Measurements from ENCODE around the gene TUBG2.
"Not testable (repeated sequence)": the region's sequence is repeated elsewhere in the genome, so short reads cannot be mapped to it uniquely, and the experiment has no call there.

The TUBG2 gene

GRCh38 chr17:42659079-42659931, at the start of gene TUBG2:
Gene TUBG2 (plus strand): TSS chr17:42659284. CDS start chr17:42659504, 220 bp downstream.
- peak; percentile 95 for DNase-seq

- not testable (repeated sequence) for DNase-seq
Observed at GRCh38 chr17:42609814-42610801, 49.0 kb upstream of the TUBG2 start.

GRCh38 chr17:42612013-42612412, 47.1 kb upstream of the TUBG2 start:
- DNase-seq: no peak

GRCh38 chr17:42613699-42614295, 45.3 kb upstream of the TUBG2 start:
- DNase-seq: no peak

- DNase-seq: no peak
Observed at GRCh38 chr17:42617956-42618431, 41.1 kb upstream of the TUBG2 start.

DNA sequence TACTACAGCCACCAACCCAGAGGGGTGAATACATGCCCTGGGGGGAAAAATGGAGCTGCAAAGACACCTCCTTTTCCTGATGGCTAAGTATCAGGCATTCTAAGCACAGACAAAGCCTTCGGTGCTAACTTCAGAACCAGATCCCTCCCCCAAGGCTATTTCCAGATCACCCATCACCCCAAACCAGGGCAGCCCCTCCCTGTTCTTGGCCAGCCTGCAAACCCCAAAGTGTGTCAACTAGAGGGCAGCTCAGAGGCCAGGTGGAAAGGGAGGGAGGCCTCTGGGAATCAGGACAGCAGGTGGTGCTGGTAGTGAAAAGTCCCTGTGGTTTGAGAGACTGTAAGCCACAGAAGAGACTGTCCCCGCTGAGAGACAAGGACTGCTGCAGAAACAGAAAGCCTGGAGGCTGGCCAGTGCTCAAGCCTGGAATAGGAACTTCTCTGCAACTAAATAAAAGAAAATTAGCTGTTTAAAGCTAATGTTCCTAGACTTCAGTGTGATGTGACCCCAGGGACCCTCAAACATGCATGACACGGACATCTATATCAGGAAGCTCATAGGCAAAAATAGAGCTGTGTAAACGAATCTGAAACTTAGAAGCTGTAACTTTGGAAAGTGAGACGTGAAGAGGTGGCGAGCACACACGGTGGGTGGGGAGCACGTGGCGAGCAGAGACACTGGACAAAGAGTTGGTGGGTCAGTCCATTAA, 40.5 kb upstream of the TUBG2 start:
- DNase-seq: no peak

GRCh38 chr17:42621987-42622386, 37.1 kb upstream of the TUBG2 start:
- not testable (repeated sequence) for DNase-seq

DNA sequence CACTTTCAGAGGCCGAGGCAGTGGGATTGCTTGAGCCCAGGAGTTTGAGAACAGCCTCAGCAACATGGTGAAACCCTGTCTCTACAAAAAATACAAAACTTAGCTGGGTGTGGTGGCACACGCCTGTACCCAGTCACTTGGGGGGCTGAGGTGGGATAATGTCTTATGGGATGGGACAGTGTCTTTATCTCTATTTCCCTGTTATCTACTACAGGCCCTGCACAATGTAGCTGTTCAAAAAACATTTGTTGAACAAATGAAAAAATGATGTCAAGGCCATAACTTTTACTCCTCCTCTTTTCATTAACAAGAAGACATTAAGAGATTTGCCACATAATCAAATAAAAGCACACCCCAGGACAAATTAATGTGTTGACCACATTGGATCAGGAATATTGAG, 35.8 kb upstream of the TUBG2 start:
- no peak for DNase-seq

DNA sequence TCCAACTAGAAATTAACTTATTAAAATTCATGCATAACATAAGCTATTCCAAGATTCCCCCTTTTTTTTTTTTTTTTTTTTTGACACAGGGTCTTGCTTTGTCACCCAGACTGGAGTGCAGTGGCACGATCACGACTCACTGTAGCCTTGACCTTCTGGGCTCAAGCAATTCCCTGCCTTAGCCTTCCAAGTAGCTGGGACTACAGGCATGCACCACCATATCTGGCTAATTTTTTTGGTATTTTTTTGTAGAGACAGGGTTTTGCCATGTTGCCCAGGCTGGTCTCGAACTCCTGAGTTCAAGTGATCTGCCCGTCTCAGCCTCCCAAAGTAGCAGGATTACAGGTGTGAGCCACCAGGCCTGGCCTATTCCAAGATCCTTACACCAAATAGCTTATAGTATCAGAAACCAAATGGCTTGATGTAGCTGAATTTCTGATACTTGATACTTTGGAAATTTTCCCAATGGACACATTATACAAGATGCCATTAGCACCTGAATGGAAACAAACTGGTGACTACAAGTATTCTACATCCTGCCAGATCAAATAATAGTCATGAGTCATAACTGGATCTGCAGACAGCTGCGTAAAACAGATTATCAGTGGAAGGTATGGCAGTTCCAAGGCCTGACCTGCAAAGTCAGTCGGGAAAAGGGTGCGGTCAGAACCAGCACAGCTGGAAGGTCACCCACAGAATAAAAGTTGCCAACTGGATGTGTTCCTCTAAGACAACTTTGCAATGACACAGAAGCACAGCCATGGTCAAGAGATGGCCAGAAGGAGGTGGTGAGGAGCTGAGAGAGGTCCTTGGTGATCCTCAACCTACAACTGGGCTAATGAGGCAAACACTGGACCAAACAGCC, 35.1 kb upstream of the TUBG2 start:
- DNase-seq: no peak

- not testable (repeated sequence) for DNase-seq
Observed at GRCh38 chr17:42627032-42627764, 31.9 kb upstream of the TUBG2 start.

DNA sequence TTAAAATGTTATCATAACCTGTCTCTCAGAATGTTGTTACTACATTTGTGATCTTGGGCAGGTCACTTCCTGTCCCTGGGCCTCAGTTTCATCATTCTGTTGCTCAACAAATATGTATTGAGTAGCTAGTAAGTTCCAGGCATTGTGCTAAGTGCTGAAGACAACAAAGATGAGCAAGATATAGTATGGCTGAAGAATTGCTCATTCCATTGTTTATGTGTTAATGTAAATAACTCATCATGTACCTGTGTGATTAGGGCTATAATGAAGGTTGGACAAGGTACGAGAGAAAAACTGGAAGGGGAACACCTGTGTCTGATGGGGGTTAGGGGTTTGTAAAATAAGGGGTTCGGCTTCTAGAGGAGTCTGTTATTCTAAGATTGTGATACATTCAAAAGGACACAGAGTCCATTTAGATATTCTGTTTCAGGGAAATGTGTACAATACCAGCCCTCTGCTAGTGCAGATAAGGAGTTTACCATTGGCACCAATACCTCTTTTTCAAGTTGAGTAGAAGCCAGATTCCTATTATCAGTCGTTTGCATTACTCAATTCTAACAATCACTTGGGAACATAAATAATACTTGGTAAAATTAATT, 29.6 kb upstream of the TUBG2 start:
- DNase-seq: no peak

DNA sequence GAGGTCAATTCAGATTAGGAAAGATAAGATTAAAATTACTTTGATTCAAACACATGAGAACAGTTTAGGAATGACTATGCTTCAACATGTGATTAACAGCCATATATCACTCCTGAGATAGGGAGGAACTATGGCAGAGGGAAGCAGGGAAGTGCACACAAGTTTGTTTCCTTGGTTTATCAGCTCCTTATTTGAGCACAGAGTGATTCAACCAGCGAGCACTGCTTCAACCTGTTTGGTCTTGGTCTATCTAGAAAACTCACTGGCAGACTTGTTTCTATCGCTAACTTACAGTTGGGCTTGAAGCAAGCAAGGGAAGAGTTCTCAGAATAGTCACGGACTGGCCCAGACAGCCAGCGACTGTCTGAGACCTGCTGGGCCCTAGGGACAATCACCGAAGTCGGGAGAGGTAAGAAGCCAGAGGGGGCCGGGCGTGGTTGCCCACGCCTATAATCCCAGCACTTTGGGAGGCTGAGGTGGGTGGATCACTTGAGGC, 26.1 kb upstream of the TUBG2 start:
- no peak for DNase-seq

- no peak for DNase-seq
Observed at GRCh38 chr17:42639525-42640113, 19.5 kb upstream of the TUBG2 start.

DNA sequence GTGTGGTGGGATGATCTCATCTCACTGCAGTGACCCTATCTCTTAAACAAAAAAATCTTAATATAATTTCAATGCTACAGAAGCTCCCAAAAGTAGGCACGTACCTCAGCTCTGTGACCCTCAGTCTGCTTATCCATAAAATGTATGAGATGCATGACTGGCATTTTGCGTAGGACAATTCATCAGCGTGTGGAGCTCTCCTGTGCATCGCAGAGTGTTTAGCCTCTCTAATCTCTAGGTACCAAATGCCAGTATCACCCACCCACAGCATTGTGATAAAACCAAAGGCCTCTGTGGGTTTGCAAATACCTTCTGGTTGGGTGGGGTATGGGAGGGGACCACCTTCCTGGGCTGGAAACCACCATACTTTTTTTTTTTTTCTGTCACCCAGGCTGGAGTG, 19.0 kb upstream of the TUBG2 start:
- no peak for DNase-seq

- DNase-seq: no peak
Observed at GRCh38 chr17:42642336-42642735, 16.7 kb upstream of the TUBG2 start.

DNA sequence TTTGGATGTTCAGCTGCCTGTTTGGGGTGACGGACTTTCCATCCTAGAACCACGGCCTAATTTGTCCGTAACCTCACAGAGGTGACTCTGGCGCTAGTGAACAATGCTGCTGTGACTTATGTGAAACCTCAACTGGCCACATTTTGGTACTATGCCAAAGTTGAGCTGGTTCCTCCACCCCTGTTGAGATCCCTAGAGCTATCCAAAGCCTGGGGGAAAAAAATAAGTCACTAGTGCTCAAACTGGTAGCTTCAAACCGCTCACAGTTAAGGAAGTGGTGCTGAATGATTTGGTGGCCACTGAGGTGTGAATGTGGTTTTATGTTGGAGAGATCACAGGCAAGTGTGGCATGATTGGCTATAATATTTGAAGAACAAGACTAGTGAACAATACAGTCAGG, 11.3 kb upstream of the TUBG2 start:
- no peak for DNase-seq

DNA sequence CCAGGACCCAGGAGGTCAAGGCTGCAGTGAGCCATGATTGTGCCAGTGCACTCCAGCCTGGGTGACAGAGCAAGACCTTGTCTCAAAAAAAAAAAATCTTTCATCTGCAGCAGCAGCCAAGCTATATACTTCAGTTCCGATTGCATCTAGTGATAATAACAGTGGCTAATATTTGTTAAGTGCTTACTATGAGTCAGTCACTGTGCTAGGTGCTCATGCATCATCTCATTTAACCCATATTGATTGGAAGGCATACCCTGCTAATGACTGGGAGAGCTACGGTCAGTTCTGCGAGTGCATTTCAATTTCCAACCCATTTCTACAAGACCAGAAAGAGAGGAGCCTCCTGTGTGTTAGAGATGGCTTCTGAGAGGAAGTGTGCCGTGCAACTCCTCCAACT, 7.7 kb upstream of the TUBG2 start:
- no peak for DNase-seq

DNA sequence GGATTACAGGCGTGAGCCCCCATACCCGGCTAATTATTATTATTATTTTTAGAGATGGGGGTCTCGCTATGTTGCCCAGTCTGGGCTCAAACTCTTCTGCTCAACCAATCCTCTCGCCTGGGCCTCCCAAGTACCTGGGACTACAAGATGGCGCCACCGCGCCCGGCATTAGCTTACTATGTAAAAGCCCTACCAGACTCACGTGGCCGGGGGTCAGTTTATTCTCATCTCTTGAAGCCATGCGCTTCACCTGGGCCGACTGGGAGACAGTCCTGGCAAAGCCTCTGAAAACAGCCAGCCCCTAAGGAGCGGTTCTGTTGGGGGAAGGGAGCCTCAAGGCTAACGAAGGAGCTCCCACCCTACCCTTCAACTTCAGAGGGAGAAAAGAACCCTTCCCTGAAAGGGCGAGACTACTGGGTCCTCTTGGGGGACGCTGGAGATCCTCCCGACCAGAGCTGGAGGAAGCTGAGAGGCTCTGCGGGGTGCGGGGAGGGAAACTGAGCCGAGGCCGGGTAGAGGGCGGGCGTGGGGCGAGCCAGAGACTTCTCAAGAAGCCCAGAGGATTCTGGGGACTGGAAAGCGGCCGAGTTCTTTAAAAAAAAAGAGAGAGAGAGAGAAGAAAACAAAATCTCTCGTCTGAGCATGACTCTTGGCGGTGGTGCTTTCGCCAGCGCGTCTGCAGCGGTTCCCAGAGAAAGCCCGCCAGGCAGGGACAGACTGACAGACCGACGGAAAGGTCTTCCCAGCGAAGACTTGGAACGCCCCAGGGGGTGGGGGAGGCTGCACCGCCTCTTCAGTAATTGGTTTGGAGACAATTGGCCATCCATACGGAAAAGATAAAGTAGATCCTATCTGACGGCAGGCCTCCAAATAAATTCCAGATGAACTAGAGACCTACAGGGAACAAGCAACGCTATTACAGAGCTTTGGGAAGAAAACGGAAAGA, 5.6 kb upstream of the TUBG2 start:
- DNase-seq: peak; percentile 57

All from NCI-H2227 treated with DMSO at 0.1 percent for 48 hours (cell line).